ENCODE results near the gene ART5.
"Not testable (repeated sequence)": the region's sequence is repeated elsewhere in the genome, so short reads cannot be mapped to it uniquely, and the experiment has no call there.

Gene ART5

GRCh38 chr11:3590193-3590592, 51.6 kb downstream of the ART5 start:
- H3K4me3 Mint-ChIP-seq; H3K27ac Mint-ChIP-seq; H3K9me3 Mint-ChIP-seq; H3K4me1 Mint-ChIP-seq; DNase-seq; ATAC-seq (replicated peaks); H3K36me3 Mint-ChIP-seq: not testable (repeated sequence)
- H3K27me3 Mint-ChIP-seq: peaks cover 12 to 13% of the 10 kb centered on the region in 2 donors

- not testable (repeated sequence) for ATAC-seq (replicated peaks); DNase-seq; H3K27ac Mint-ChIP-seq; H3K4me3 Mint-ChIP-seq; H3K4me1 Mint-ChIP-seq; H3K36me3 Mint-ChIP-seq; H3K9me3 Mint-ChIP-seq
- H3K27me3 Mint-ChIP-seq: peaks cover 18 to 20% of the 10 kb centered on the region in 2 donors
Measured at GRCh38 chr11:3588776-3589175, 53.0 kb downstream of the ART5 start.
